ENCODE results near the gene COL8A2.

- TF ChIP-seq CTCF (IDR thresholded peaks at IDR 0.05) = no peak
- TF ChIP-seq SIN3A (IDR thresholded peaks at IDR 0.05; ENCODE audit: borderline replicate concordance, insufficient read depth, low read depth, low read length) = no peak
- no peak for TF ChIP-seq POLR2AphosphoS5 (IDR thresholded peaks at IDR 0.05; ENCODE audit: low read depth, low read length)
- TF ChIP-seq REST (IDR thresholded peaks at IDR 0.05; ENCODE audit: insufficient read depth in 1 of 2, low read depth in 2 of 2, low read length in 1 of 2) = no peak
- no peak for TF ChIP-seq TCF7L2 (IDR thresholded peaks at IDR 0.05; ENCODE audit: low read depth, low read length)
These were observed 16.7 kb downstream of the COL8A2 start for GRCh38 chr1:36108314-36108713.

Measured in Panc1 (cell line).